LNCaP clone FGC (cell line): Measurements from ENCODE around the gene ZNF670.

Experiments used
- DNase-seq: peaks from one replicate; pipeline ENCODE4 v3.0.0-alpha.2; 2011; ENCODE audit warnings: low read depth
- H3K4me3 ChIP-seq: 2 replicates; pipeline ENCODE4 v1.5.1; 2011; ENCODE audit warnings: mild to moderate bottlenecking, low read depth, low read length, control low read depth
- TF ChIP-seq, protein P1 (sequence below): IDR thresholded peaks from 2 replicates; pipeline ENCODE4 v1.5.1; 2012; ENCODE audit warnings: mild to moderate bottlenecking; ENCODE audit not compliant: control insufficient read depth, insufficient read depth; ENCODE audit errors: extremely low read depth

ZNF670 gene

DNA sequence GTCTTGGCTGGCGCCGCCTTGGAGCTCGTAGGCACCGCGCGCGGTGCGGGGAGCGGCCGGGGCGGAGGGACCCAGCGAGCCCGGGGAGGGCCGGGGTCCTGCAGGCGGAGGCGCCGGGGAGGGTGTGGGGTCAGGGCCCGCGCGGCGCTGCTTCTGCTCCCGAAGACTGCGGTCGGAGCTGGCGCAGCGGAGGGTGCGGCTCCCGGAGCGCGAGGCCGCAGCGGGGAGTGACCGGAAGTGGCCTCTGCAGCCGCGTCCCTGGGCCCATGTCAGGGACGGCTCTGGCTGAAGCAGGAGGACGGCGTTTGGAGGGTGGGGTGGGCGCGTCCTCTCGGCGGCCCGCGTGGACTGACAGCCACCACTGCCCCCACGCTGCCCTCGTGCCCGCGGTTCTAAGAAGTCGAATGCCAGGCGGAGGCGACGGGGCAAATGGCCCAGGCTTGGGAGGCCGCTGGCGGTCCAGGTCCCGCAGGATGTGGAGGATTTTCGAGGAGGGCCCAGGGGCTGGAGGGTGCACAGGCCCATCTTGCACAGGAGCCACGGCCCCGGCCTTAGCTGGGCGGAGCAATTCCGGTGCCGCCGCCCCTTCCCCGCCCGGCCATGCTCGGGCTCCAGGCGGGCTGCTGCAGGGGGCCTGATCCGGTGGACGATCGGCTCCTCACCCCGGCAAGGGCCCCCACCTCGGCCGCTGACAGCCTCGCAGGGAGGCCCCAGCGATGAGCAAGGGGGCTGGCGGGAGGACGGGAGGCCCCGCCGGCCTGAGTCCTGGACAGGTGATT lies 33.3 kb upstream of the ZNF670 start:
- DNase-seq: no peak
- TF ChIP-seq, protein P1, sequence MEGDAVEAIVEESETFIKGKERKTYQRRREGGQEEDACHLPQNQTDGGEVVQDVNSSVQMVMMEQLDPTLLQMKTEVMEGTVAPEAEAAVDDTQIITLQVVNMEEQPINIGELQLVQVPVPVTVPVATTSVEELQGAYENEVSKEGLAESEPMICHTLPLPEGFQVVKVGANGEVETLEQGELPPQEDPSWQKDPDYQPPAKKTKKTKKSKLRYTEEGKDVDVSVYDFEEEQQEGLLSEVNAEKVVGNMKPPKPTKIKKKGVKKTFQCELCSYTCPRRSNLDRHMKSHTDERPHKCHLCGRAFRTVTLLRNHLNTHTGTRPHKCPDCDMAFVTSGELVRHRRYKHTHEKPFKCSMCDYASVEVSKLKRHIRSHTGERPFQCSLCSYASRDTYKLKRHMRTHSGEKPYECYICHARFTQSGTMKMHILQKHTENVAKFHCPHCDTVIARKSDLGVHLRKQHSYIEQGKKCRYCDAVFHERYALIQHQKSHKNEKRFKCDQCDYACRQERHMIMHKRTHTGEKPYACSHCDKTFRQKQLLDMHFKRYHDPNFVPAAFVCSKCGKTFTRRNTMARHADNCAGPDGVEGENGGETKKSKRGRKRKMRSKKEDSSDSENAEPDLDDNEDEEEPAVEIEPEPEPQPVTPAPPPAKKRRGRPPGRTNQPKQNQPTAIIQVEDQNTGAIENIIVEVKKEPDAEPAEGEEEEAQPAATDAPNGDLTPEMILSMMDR: no peak
- no peak overlapping the region for H3K4me3 ChIP-seq

DNA sequence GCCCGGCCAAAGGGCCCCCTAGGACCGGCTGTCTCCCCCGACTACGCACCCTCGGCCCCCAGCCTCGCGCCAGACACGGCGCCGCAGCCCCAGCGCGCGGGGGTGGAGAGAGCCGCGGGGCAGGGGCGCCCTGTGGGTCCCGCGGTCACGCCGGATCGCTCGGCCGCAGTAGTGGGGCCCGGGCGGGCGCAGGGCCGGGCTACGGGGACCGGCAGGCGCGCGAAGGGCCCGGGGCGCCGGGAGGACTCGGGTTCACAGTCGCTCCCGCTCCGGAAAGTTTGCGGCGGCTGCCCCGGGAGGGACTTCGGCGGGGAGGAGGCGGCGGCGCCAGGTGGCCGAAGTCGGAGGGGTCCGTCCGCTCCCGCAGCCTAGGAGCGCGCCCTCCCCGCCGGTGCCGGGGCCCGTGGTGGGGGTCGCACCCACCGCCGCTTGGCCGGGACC lies 32.7 kb upstream of the ZNF670 start:
- no peak overlapping the region for H3K4me3 ChIP-seq
- TF ChIP-seq, protein P1: no peak
- no peak for DNase-seq

DNA sequence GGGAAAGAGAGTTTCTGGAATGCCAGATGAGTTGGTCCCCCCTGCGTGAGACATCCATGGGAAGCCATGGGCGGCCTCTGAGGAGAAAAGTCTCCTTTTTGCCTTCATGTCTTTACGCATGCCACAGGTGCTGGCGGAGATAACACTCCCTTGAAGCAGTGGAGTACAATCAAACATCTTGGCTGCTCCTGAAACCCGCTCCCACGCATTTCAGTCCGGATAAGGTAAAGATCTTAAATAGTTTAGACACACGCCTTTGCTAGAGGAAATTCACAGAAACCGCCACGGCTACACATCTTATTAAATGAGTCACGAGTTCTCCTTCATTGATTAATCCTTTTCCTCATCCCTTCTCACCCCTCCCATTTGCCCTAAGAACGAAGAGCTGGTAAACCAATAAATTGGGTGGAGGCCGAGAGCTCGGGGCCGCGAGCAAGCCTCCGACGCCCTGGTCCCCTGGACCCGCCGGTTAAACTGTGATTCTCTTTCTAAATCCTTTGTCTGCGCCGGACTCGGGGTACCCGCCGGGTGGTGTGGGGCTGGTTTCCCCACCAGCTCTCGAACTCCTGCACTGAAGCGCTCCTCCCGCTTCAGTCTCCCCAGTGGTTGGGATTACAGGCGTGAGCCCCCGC lies 32.1 kb upstream of the ZNF670 start:
- no peak for DNase-seq
- H3K4me3 ChIP-seq: no peak overlapping the region
- TF ChIP-seq, protein P1: no peak

DNA sequence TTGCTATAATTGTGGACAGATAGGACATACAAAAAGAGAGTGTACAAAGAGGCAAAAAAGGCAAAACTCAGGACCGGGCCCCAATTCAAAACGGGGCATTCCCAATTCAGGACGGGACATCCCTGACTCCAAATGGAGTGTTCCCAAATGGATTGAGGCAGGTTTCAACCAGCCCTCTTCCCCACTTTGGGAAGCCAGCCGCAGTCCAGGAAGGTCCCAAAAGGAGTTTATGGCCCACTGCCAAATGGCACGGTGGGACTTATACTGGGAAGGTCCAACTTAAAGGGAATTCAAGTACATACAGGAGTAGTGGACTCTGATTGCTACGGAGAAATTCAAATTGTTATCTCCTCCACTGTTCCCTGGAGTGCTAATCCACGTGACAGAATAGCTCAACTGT lies 29.1 kb upstream of the ZNF670 start:
- TF ChIP-seq, protein P1: no peak
- no peak overlapping the region for H3K4me3 ChIP-seq
- no peak for DNase-seq

DNA sequence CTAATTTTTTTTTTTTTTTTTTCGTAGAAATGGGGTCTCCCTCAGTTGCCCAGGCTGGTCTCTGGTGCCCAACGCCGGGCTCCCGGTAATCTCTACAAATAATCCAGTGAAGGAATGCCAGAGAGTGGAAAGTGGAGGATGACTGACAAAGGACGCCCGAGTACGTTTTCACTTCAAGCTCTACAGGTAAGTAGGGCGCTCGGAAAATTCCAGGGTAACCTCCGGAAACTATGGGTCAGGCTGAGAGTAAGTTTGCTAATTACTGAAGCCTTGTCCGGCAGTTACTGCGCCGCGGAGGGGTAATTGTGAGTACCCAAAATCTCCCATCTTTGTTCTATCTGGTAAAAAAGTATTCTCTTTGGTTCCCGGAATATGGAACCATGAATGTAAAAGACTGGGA lies 27.4 kb upstream of the ZNF670 start:
- DNase-seq: no peak
- H3K4me3 ChIP-seq: no peak overlapping the region
- TF ChIP-seq, protein P1: no peak

DNA sequence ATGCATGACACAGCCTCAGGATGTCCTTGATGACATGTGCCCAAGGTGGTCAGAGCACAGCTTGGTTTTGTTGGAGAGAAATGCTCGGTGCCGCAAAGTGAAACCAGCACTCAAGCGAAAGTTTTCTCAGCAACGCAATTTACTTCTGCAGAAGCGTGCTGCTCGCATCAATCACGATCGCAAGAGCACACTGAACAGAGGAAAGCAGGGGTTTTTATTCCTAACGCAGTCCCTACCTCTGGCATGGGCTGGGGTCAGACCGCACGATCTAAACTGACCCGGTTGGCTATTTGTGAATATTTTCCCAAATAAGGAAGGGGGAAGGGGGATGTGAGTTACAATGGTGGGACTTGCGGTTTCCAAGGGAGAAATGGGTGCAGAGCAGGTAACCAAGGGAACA lies 26.4 kb upstream of the ZNF670 start:
- no peak for DNase-seq
- TF ChIP-seq, protein P1: no peak
- peak overlapping the region; percentile 96; the same call in 1 of the 2 replicates for H3K4me3 ChIP-seq
